HCT116 (cell line): ENCODE results near the gene TMEM215. TPM values are rescaled to one million over a fixed set of nuclear protein-coding genes. Genes with fewer than 3 reads are reported as not detected.

ENCODE experiments used
- ATAC-seq: fragments of 200-7000 bp; cut with Tn5 transposase; 2 replicates; pipeline ENCODE4 v1.9.1; 2020; ENCODE audit warnings: mild to moderate bottlenecking, moderate library complexity
- BruUV-seq: library from RNA; stranded (reverse); fragments of 400-500 nt; replicated peaks from 2 replicates; lab custom pipeline; 2021; lab: Mats Ljungman, UMichigan
- CTCF ChIA-PET: fragments of 300-600 bp; sonication (Branson Sonifier 250); formaldehyde crosslinking; loops from one replicate; lab custom pipeline; 2021; ENCODE audit warnings: antibody characterized with exemption; lab: Charles Lee
- POLR2A ChIA-PET: fragments of 300-600, 350-600 bp; sonication (Branson Sonifier 250); formaldehyde crosslinking; loops from one replicate; lab custom pipeline; 2021; ENCODE audit warnings: antibody characterized with exemption; lab: Charles Lee
- RAD21 ChIA-PET, 2 experiments: fragments of 300-600 bp; sonication (Branson Sonifier 250); formaldehyde crosslinking; loops; one replicate each; lab custom pipeline; 2023; ENCODE audit warnings: low total read pairs in 2 of 2; ENCODE audit not compliant: uncharacterized antibody in 2 of 2, unreplicated experiment in 2 of 2, low non-redundant PET in 1 of 2; lab: Charles Lee
- DNase-seq: peaks from one replicate; pipeline ENCODE4 v3.0.0-alpha.2; 2010; ENCODE audit warnings: low read depth, low spot score
- H2AFZ ChIP-seq: fragments of 200-600 bp; shearing (Covaris generic), sonication (generic); 2 replicates; pipeline ENCODE4 v1.6.1; 2017; ENCODE audit warnings: low read depth, mixed run types, mixed read lengths, antibody characterized with exemption, low read length; ENCODE audit not compliant: poor library complexity, severe bottlenecking
- H3K27ac ChIP-seq: 2 replicates; pipeline ENCODE4 v1.5.1; 2012; ENCODE audit warnings: low read depth, low read length
- H3K27me3 ChIP-seq: fragments of 200-600 bp; sonication (generic); 2 replicates; pipeline ENCODE4 v1.6.1; 2016; ENCODE audit warnings: mixed run types, low read length, mixed read lengths; ENCODE audit not compliant: insufficient read depth
- H3K36me3 ChIP-seq, 2 experiments: fragments of 200-500 bp in 1 of 2; fragments of 200-600 bp in 1 of 2; sonication (Bioruptor generic) in 1 of 2; sonication (generic) in 1 of 2; 2 replicates each; pipeline versions ENCODE4 v1.5.1 to v1.6.1; 2014 to 2016; ENCODE audit warnings: low read length in 2 of 2, inconsistent platforms in 1 of 2, mixed read lengths in 1 of 2, mixed run types in 1 of 2; ENCODE audit not compliant: insufficient read depth in 2 of 2, control insufficient read depth in 1 of 2
- H3K4me1 ChIP-seq, 2 experiments: fragments of 200-600 bp in 1 of 2; sonication (generic) in 1 of 2; 2 replicates each; pipeline versions ENCODE4 v1.5.1 to v1.6.1; 2012 to 2017; ENCODE audit warnings: low read length in 2 of 2, inconsistent platforms in 1 of 2, mild to moderate bottlenecking in 1 of 2, mixed read lengths in 1 of 2, mixed run types in 1 of 2, moderate library complexity in 1 of 2; ENCODE audit not compliant: insufficient read depth in 2 of 2, control insufficient read depth in 1 of 2
- H3K4me2 ChIP-seq: fragments of 200-600 bp; sonication (generic); 2 replicates; pipeline ENCODE4 v1.6.1; 2017; ENCODE audit warnings: mixed run types, low read length, mixed read lengths
- H3K4me3 ChIP-seq, 2 experiments: fragments of 200-600 bp in 1 of 2; sonication (generic) in 1 of 2; replicated peaks in 1 of 2; 2 replicates each; pipeline ENCODE4 v1.5.1; 2011 to 2016; ENCODE audit warnings: low read length in 2 of 2, control low read depth in 1 of 2, low read depth in 1 of 2, mild to moderate bottlenecking in 1 of 2, mixed read lengths in 1 of 2, mixed run types in 1 of 2
- H3K79me2 ChIP-seq: fragments of 200-600 bp; sonication (generic); 2 replicates; pipeline ENCODE4 v1.6.1; 2017; ENCODE audit warnings: mild to moderate bottlenecking, mixed run types, low read length, moderate library complexity, mixed read lengths; ENCODE audit not compliant: insufficient read depth
- H3K9ac ChIP-seq: fragments of 200-600 bp; sonication (generic); 2 replicates; pipeline ENCODE4 v1.6.1; 2016; ENCODE audit warnings: low read length, mixed read lengths
- H3K9me2 ChIP-seq: fragments of 200-600 bp; sonication (generic), shearing (Covaris generic); 2 replicates; pipeline ENCODE4 v1.6.1; 2017; ENCODE audit warnings: mixed run types, mild to moderate bottlenecking, moderate library complexity; ENCODE audit not compliant: insufficient read depth
- H3K9me3 ChIP-seq, 2 experiments: fragments of 200-500 bp in 1 of 2; fragments of 200-600 bp in 1 of 2; sonication (Bioruptor generic) in 1 of 2; sonication (generic) in 1 of 2; 2 replicates each; pipeline ENCODE4 v1.6.1; 2014 to 2017; ENCODE audit warnings: low read length in 2 of 2, mixed read lengths in 2 of 2, inconsistent platforms in 1 of 2, low read depth in 1 of 2, mild to moderate bottlenecking in 1 of 2, mixed run types in 1 of 2, moderate library complexity in 1 of 2; ENCODE audit not compliant: control insufficient read depth in 1 of 2, insufficient read depth in 1 of 2
- H4K20me1 ChIP-seq: fragments of 200-600 bp; sonication (generic), shearing (Covaris generic); 2 replicates; pipeline ENCODE4 v1.6.1; 2017; ENCODE audit warnings: mixed run types, mild to moderate bottlenecking, moderate library complexity; ENCODE audit not compliant: insufficient read depth
- ATF3 ChIP-seq: IDR thresholded peaks from 2 replicates; pipeline ENCODE4 v1.6.1; 2012
- CBX3 ChIP-seq: IDR thresholded peaks from 2 replicates; pipeline ENCODE4 v1.6.1; 2012; ENCODE audit warnings: low read depth
- EZH2 ChIP-seq: fragments of 200-600 bp; sonication (generic); IDR thresholded peaks from 2 replicates; pipeline ENCODE4 v1.6.1; 2017; ENCODE audit warnings: antibody characterized with exemption, mixed run types
- EZH2phosphoT487 ChIP-seq: fragments of 200-600 bp; IDR thresholded peaks from 2 replicates; pipeline ENCODE4 v1.6.1; 2018; ENCODE audit warnings: antibody characterized with exemption, borderline replicate concordance
- POLR2AphosphoS5 ChIP-seq: IDR thresholded peaks from 2 replicates; pipeline ENCODE4 v1.6.1; 2011; ENCODE audit warnings: mild to moderate bottlenecking, low read depth, low read length, moderate library complexity
- RAD21 ChIP-seq: IDR thresholded peaks from 2 replicates; pipeline ENCODE4 v1.6.1; 2012; ENCODE audit warnings: low read depth, mild to moderate bottlenecking
- REST ChIP-seq: IDR thresholded peaks from 2 replicates; pipeline ENCODE4 v1.6.1; 2012; ENCODE audit warnings: low read depth
- TCF7L2 ChIP-seq: IDR thresholded peaks from 2 replicates; pipeline ENCODE4 v1.7.0; 2011; ENCODE audit warnings: borderline replicate concordance, inconsistent platforms; ENCODE audit not compliant: insufficient read depth, insufficient read length; ENCODE audit errors: extremely low read depth
- ZNF274 ChIP-seq: fragments of 200-500 bp; sonication (Bioruptor generic); IDR thresholded peaks from 2 replicates; pipeline ENCODE4 v1.6.1; 2014; ENCODE audit warnings: mild to moderate bottlenecking, low read depth, low read length, inconsistent platforms
- intact Hi-C: fragments of 100-400 bp; cut with micrococcal nuclease; formaldehyde crosslinking; loops from 2 replicates; pipeline ENCODE4 v1.10.0; 2022
- total RNA-seq: library from RNA; stranded (reverse); gene quantifications from one replicate; pipeline ENCODE4 v1.2.1, GENCODE V29; 2021; ENCODE audit not compliant: unreplicated experiment

Gene TMEM215
- total RNA-seq, 1 experiment from 2014 or later = not detected

- no TSS peak for BruUV-seq
- POLR2A ChIA-PET = no interaction called here
Observed at GRCh38 chr9:32748013-32748412, 35.3 kb upstream of the TMEM215 start.

More at GRCh38 chr9:32748013-32748412, 35.3 kb upstream of the TMEM215 start:
- Histone ChIP-seq H3K4me3 (no peak overlapping the region), H3K9ac (no peak overlapping the region), H3K4me2 (no peak overlapping the region), H3K36me3 (no peaks in the 10 kb centered on the region), H3K9me3 (no peaks in the 10 kb centered on the region), H3K9me2 (no peaks in the 10 kb centered on the region), H3K27me3 (peaks cover 5% of the 10 kb centered on the region; the same call in 1 of the 2 replicates), H4K20me1 (no peaks in the 10 kb centered on the region), H3K79me2 (no peaks in the 10 kb centered on the region), H2AFZ (no peak overlapping the region), H3K27ac (no peak overlapping the region), H3K4me1 (no peaks in the 10 kb centered on the region)
- ATAC-seq (no peak), DNase-seq (no peak)
- no peak for TF ChIP-seq CBX3
- TF ChIP-seq TCF7L2 = no peak
- no peak for TF ChIP-seq POLR2AphosphoS5
- no peak for TF ChIP-seq REST
- no peak for TF ChIP-seq RAD21
- no peak for TF ChIP-seq ZNF274
- no peak for TF ChIP-seq EZH2phosphoT487
- no peak for TF ChIP-seq EZH2
- TF ChIP-seq ATF3 = no peak
- ChIA-PET CTCF (no interaction called here), RAD21 (no interaction called here)
- intact Hi-C loops = no loop called here
